ENCODE measurements around the gene OR10V1. TPM values are rescaled to one million over a fixed set of nuclear protein-coding genes. Genes with fewer than 3 reads are reported as not detected.
A peak's percentile ranks its signal among the peaks of the same experiment; 100 is the strongest.

Gene OR10V1
- total RNA-seq, 2 donors from 2014 or later, result not detected

- Histone ChIP-seq H3K4me3 (no peak overlapping the region), H3K27me3 (no peaks in the 10 kb centered on the region), H3K9me3 (no peaks in the 10 kb centered on the region), H3K36me3 (no peaks in the 10 kb centered on the region), H3K27ac (no peak overlapping the region), H3K4me1 (no peaks in the 10 kb centered on the region), H3K9ac (ENCODE audit: low read depth in 2 of 2, low read length in 2 of 2) (no peak overlapping the region)
- TF ChIP-seq CTCF (IDR thresholded peaks at IDR 0.05), result no peak
- intact Hi-C loops (cut with DNase I), result loop anchor here (10.0 kb wide), 1 partner anchor 132 kb away; no protein-coding TSS in a partner anchor
- DNase-seq, result no peak
Observed at GRCh38 chr11:59673291-59673690, 40.4 kb downstream of the OR10V1 start.

GRCh38 chr11:59671471-59671870 lies 42.2 kb downstream of the OR10V1 start:
- H3K4me1 ChIP-seq, result peaks cover 4% of the 10 kb centered on the region
- no peaks in the 10 kb centered on the region for H3K9me3 ChIP-seq
- no peak overlapping the region for H3K9ac ChIP-seq (ENCODE audit: low read depth in 2 of 2, low read length in 2 of 2)
- H3K27me3 ChIP-seq, result no peaks in the 10 kb centered on the region
- TF ChIP-seq CTCF (IDR thresholded peaks at IDR 0.05), result no peak
- intact Hi-C loops (cut with DNase I), result loop anchor here (10.0 kb wide), 1 partner anchor 133 kb away; no protein-coding TSS in a partner anchor
- H3K36me3 ChIP-seq, result no peaks in the 10 kb centered on the region
- no peak overlapping the region for H3K27ac ChIP-seq
- DNase-seq, result no peak
- no peak overlapping the region for H3K4me3 ChIP-seq

- H3K36me3 ChIP-seq, result no peaks in the 10 kb centered on the region
- H3K27ac ChIP-seq, result peak overlapping the region; percentile 99
- peak overlapping the region; percentile 79 to 92 for H3K9ac ChIP-seq (ENCODE audit: low read depth in 2 of 2, low read length in 2 of 2)
- no peaks in the 10 kb centered on the region for H3K27me3 ChIP-seq
- TF ChIP-seq CTCF (IDR thresholded peaks at IDR 0.05), result no peak
- peaks cover 4% of the 10 kb centered on the region for H3K4me1 ChIP-seq
- intact Hi-C loops (cut with DNase I), result loop anchor here (10.0 kb wide), 1 partner anchor 135 kb away; no protein-coding TSS in a partner anchor
- H3K4me3 ChIP-seq, result peak overlapping the region; percentile 80
- H3K9me3 ChIP-seq, result no peaks in the 10 kb centered on the region
- DNase-seq, result peak; percentile 47
Observed at GRCh38 chr11:59669611-59670009, 44.0 kb downstream of the OR10V1 start.

GRCh38 chr11:59668950-59669610 lies 44.6 kb downstream of the OR10V1 start, which contains the start of gene PATL1:
Gene PATL1 (minus strand): TSS chr11:59669037. CDS start chr11:59668895, 142 bp downstream.
- peak within 1 kb of the TSS; percentile 80 for H3K4me3 ChIP-seq
- intact Hi-C loops (cut with DNase I), result no loop called here
- no peak for TF ChIP-seq CTCF (IDR thresholded peaks at IDR 0.05)
- H3K27ac ChIP-seq, result peak within 1 kb of the TSS; percentile 99
- peak within 1 kb of the TSS; percentile 80 to 92 for H3K9ac ChIP-seq (ENCODE audit: low read depth in 2 of 2, low read length in 2 of 2)
- no peaks in the 10 kb centered on the region for H3K27me3 ChIP-seq
- peak; percentile 99 for DNase-seq
- H3K9me3 ChIP-seq, result no peaks in the 10 kb centered on the region
- H3K36me3 ChIP-seq, result no peaks in the 10 kb centered on the region
- H3K4me1 ChIP-seq, result peaks cover 4% of the 10 kb centered on the region

GRCh38 chr11:59668188-59668949 lies 45.3 kb downstream of the OR10V1 start:
- H3K4me1 ChIP-seq, result peaks cover 4% of the 10 kb centered on the region
- TF ChIP-seq CTCF (IDR thresholded peaks at IDR 0.05), result no peak
- H3K27me3 ChIP-seq, result no peaks in the 10 kb centered on the region
- no peaks in the 10 kb centered on the region for H3K9me3 ChIP-seq
- peak overlapping the region; percentile 80 for H3K4me3 ChIP-seq
- intact Hi-C loops (cut with DNase I), result no loop called here
- H3K9ac ChIP-seq (ENCODE audit: low read depth in 2 of 2, low read length in 2 of 2), result peak overlapping the region; percentile 80 to 86
- H3K27ac ChIP-seq, result peak overlapping the region; percentile 99
- H3K36me3 ChIP-seq, result no peaks in the 10 kb centered on the region
- DNase-seq, result peak; percentile 62

All from colonic mucosa (tissue), 4 donors.